Neural crest cell (in vitro differentiated cells): ENCODE data around the gene FHOD3. TPM values are rescaled to one million over a fixed set of nuclear protein-coding genes. Genes with fewer than 3 reads are reported as not detected.

Experiments
- DNase-seq: peaks from one replicate; pipeline ENCODE4 v3.0.0; 2021; ENCODE audit warnings: low read depth, mixed read lengths, low spot score
- H3K27ac Mint-ChIP-seq: one replicate; pipeline ENCODE4 v1.8.0; 2021; ENCODE audit warnings: mild to moderate bottlenecking, mixed read lengths; ENCODE audit not compliant: unreplicated experiment
- H3K27me3 Mint-ChIP-seq: 2 replicates; pipeline ENCODE4 v1.8.0; 2021; ENCODE audit warnings: low read depth, mild to moderate bottlenecking, mixed read lengths
- H3K36me3 Mint-ChIP-seq: 2 replicates; pipeline ENCODE4 v1.8.0; 2021; ENCODE audit warnings: low read depth, mild to moderate bottlenecking, mixed read lengths
- H3K4me1 Mint-ChIP-seq: 2 replicates; pipeline ENCODE4 v1.8.0; 2021; ENCODE audit warnings: mixed read lengths
- H3K4me3 Mint-ChIP-seq: one replicate; pipeline ENCODE4 v1.8.0; 2021; ENCODE audit warnings: mild to moderate bottlenecking, mixed read lengths
- H3K9me3 Mint-ChIP-seq: 2 replicates; pipeline ENCODE4 v1.8.0; 2021; ENCODE audit warnings: mixed read lengths
- total RNA-seq: library from RNA; stranded (reverse); gene quantifications from 2 replicates; pipeline ENCODE4 v1.2.1, GENCODE V29; 2021
- TF ChIP-seq, protein P1 (sequence below): fragments of 200-600 bp; sonication (generic); conservative IDR thresholded peaks from 2 replicates; pipeline ENCODE4 v1.5.0; 2021; ENCODE audit warnings: antibody characterized with exemption, mild to moderate bottlenecking

Gene FHOD3
- total RNA-seq, 1 donor from 2014 or later = 28.6 TPM

DNA sequence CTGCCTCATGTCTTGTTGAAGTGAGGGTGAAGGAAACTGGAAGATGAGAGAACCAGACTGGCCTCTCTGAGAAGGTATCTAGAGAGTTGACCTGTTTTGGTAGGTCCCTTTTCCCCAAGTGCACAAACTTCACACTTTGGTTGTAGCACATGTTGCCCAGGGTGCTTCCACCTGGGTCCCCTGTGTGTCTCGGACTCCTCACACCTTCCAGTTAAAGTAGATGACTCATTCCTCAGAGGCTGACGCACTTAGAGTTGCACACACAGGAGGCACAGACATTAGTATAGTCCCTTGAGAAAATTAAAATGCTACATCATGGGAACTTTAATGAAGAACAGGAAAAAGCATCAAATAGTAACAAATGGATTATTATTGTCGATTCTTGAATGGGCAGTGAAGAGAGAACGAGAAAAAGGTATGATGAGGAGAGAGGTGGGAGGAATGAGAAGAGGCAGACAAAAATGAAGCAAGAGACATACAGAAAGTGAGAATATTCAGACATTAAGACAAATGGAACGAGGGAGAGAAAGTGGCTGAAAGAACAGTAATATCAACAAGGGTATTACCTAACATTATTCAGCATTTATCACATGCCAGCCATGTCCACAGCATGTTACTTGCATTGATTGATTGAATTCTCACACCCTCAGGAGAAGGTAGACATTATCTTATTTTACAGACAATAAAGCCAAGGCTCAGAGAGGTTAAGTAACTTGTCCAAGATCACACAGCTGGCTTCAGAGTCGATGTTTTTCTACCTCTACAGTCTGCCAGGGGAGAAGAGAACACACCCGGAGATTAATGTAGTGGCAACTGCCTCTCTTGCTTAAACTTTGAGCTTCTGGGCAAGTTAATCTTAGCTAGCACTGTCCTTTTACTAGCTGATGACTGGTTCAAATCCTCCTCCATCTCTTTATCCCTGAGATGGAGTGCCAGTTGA is 68.6 kb downstream of the FHOD3 start:
- H3K4me3 Mint-ChIP-seq = no peak overlapping the region
- H3K27me3 Mint-ChIP-seq = no peaks in the 10 kb centered on the region
- TF ChIP-seq, protein P1, sequence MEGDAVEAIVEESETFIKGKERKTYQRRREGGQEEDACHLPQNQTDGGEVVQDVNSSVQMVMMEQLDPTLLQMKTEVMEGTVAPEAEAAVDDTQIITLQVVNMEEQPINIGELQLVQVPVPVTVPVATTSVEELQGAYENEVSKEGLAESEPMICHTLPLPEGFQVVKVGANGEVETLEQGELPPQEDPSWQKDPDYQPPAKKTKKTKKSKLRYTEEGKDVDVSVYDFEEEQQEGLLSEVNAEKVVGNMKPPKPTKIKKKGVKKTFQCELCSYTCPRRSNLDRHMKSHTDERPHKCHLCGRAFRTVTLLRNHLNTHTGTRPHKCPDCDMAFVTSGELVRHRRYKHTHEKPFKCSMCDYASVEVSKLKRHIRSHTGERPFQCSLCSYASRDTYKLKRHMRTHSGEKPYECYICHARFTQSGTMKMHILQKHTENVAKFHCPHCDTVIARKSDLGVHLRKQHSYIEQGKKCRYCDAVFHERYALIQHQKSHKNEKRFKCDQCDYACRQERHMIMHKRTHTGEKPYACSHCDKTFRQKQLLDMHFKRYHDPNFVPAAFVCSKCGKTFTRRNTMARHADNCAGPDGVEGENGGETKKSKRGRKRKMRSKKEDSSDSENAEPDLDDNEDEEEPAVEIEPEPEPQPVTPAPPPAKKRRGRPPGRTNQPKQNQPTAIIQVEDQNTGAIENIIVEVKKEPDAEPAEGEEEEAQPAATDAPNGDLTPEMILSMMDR = no peak
- no peak for DNase-seq
- H3K9me3 Mint-ChIP-seq = peaks cover 10% of the 10 kb centered on the region
- H3K27ac Mint-ChIP-seq = no peak overlapping the region
- peaks cover 15% of the 10 kb centered on the region for H3K36me3 Mint-ChIP-seq
- H3K4me1 Mint-ChIP-seq = no peaks in the 10 kb centered on the region

GRCh38 chr18:36366994-36367839 is 69.7 kb downstream of the FHOD3 start:
- Mint-ChIP-seq H3K4me3 (no peak overlapping the region), H3K36me3 (peaks cover 22% of the 10 kb centered on the region), H3K9me3 (peaks cover 10% of the 10 kb centered on the region), H3K4me1 (no peaks in the 10 kb centered on the region), H3K27me3 (no peaks in the 10 kb centered on the region), H3K27ac (no peak overlapping the region)
- TF ChIP-seq, protein P1 = no peak
- DNase-seq = no peak

GRCh38 chr18:36368889-36369288 is 71.4 kb downstream of the FHOD3 start:
- Mint-ChIP-seq H3K9me3 (no peaks in the 10 kb centered on the region), H3K27ac (no peak overlapping the region), H3K27me3 (no peaks in the 10 kb centered on the region), H3K36me3 (peaks cover 10% of the 10 kb centered on the region), H3K4me1 (no peaks in the 10 kb centered on the region), H3K4me3 (no peak overlapping the region)
- DNase-seq = no peak
- TF ChIP-seq, protein P1 = no peak

DNA sequence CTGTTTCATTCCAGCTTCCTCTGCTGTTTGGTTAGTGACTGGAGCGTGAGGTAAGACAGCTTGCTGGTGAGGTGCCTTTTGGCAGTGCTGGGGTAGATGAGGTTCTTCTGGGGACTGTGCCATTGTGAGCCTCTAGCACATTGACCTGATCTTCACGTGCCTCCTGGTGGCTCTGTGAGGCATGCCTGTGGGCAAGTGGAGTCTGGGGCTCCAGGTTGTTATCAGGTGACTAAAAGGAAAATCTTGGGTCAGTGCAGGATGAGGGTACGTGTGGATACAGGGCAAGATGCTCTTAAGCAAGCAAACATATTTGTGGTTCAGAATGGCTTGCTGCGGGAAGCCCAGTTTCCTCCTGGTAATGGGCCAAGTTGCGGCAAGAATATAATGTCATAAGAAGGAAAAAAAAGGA is 75.4 kb downstream of the FHOD3 start:
- Mint-ChIP-seq H3K36me3 (peaks cover 7% of the 10 kb centered on the region), H3K27me3 (no peaks in the 10 kb centered on the region), H3K27ac (peak overlapping the region; percentile 37), H3K9me3 (no peaks in the 10 kb centered on the region), H3K4me1 (peaks cover 13% of the 10 kb centered on the region), H3K4me3 (no peak overlapping the region)
- no peak for DNase-seq
- TF ChIP-seq, protein P1 = no peak

DNA sequence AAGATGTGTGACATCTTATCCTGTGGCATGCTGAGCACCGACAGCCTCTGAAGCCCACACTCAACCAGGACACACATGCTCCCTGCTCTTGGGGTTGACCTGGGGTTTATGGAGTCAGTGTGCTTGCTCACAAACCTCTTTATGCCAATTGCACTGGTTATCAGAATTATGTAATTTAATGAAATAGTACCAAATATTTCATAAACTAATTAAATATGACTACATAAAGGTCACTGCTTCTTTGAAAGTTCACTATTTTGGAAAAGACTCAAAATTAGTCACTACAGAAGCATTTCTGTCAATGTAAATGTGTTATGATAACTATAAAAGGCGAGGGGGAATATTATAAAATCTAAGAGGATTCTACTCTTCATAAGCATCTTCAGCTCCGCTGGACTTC is 76.7 kb downstream of the FHOD3 start:
- DNase-seq = no peak
- TF ChIP-seq, protein P1 = no peak
- H3K4me1 Mint-ChIP-seq = peaks cover 13% of the 10 kb centered on the region
- no peak overlapping the region for H3K27ac Mint-ChIP-seq
- H3K36me3 Mint-ChIP-seq = peaks cover 7% of the 10 kb centered on the region
- no peak overlapping the region for H3K4me3 Mint-ChIP-seq
- H3K9me3 Mint-ChIP-seq = no peaks in the 10 kb centered on the region
- H3K27me3 Mint-ChIP-seq = no peaks in the 10 kb centered on the region
